ENCODE results near the gene FBXL7.

DNA sequence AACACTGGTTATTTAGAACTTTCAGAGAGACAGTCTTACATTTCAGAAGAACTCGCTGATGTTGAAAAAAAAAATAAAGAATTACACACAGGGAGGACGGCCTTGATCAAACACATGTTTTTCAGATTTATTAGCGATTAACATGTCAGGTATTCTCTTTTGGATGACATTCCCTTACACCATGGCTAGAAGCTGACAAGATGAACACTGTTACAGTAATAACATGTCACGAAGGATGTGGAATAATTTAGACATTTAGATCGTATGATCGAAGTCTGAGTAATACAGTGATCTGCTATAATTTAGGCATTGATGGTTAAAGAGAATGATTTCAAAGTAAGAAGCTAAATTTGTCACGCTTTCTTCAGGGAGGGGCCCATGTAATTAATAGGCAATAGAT is 24.6 kb upstream of the FBXL7 start:
- TF ChIP-seq, protein P1, sequence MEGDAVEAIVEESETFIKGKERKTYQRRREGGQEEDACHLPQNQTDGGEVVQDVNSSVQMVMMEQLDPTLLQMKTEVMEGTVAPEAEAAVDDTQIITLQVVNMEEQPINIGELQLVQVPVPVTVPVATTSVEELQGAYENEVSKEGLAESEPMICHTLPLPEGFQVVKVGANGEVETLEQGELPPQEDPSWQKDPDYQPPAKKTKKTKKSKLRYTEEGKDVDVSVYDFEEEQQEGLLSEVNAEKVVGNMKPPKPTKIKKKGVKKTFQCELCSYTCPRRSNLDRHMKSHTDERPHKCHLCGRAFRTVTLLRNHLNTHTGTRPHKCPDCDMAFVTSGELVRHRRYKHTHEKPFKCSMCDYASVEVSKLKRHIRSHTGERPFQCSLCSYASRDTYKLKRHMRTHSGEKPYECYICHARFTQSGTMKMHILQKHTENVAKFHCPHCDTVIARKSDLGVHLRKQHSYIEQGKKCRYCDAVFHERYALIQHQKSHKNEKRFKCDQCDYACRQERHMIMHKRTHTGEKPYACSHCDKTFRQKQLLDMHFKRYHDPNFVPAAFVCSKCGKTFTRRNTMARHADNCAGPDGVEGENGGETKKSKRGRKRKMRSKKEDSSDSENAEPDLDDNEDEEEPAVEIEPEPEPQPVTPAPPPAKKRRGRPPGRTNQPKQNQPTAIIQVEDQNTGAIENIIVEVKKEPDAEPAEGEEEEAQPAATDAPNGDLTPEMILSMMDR (conservative IDR thresholded peaks at IDR 0.05) = no peak
- no peak for TF ChIP-seq ZFX (IDR thresholded peaks at IDR 0.05)

Measured in C4-2B (cell line).